ENCODE measurements around the gene MDN1. TPM values are rescaled to one million over a fixed set of nuclear protein-coding genes. Genes with fewer than 3 reads are reported as not detected.
"Not testable (repeated sequence)": the region's sequence is repeated elsewhere in the genome, so short reads cannot be mapped to it uniquely, and the experiment has no call there.

MDN1 gene
- total RNA-seq, 1 donor from 2014 or later, result 55.0 TPM

- ATAC-seq; DNase-seq (ENCODE audit: low spot score); intact Hi-C loops (cut with DNase I): not testable (repeated sequence)
These were observed 8.9 kb upstream of the MDN1 start for GRCh38 chr6:89828475-89828987.

GRCh38 chr6:89826029-89826528 is 6.5 kb upstream of the MDN1 start:
- no peak for DNase-seq (ENCODE audit: low spot score)

GRCh38 chr6:89818977-89819335 is 638 bp downstream of the MDN1 start:
- no peak for DNase-seq (ENCODE audit: low spot score)
- intact Hi-C loops (cut with DNase I), result no loop called here
- ATAC-seq, result peak; percentile 12

More at GRCh38 chr6:89826029-89826528, 6.5 kb upstream of the MDN1 start:
- no peak for ATAC-seq
- intact Hi-C loops (cut with DNase I), result no loop called here

- ATAC-seq (no peak), DNase-seq (ENCODE audit: low spot score) (no peak)
- intact Hi-C loops (cut with DNase I), result no loop called here
These were observed 2.1 kb downstream of the MDN1 start for GRCh38 chr6:89817481-89817880.

- DNase-seq (ENCODE audit: low spot score); intact Hi-C loops (cut with DNase I); ATAC-seq: not testable (repeated sequence)
These were observed 6.2 kb downstream of the MDN1 start for GRCh38 chr6:89813422-89813821.

GRCh38 chr6:89807581-89807980 is 12.0 kb downstream of the MDN1 start:
- intact Hi-C loops (cut with DNase I), result no loop called here
- DNase-seq (ENCODE audit: low spot score), result no peak

GRCh38 chr6:89805814-89806371 is 13.7 kb downstream of the MDN1 start:
- DNase-seq (ENCODE audit: low spot score), result no peak
- ATAC-seq, result no peak
- intact Hi-C loops (cut with DNase I), result no loop called here

More at GRCh38 chr6:89807581-89807980, 12.0 kb downstream of the MDN1 start:
- no peak for ATAC-seq

GRCh38 chr6:89803271-89803670 is 16.3 kb downstream of the MDN1 start:
- intact Hi-C loops (cut with DNase I), result no loop called here
- ATAC-seq (no peak), DNase-seq (ENCODE audit: low spot score) (no peak)

- DNase-seq (ENCODE audit: low spot score), result no peak
- intact Hi-C loops (cut with DNase I), result no loop called here
- no peak for ATAC-seq
These were observed 19.8 kb downstream of the MDN1 start for GRCh38 chr6:89799756-89800155.

GRCh38 chr6:89799096-89799495 is 20.5 kb downstream of the MDN1 start:
- DNase-seq (ENCODE audit: low spot score) (no peak), ATAC-seq (no peak)
- intact Hi-C loops (cut with DNase I), result no loop called here

GRCh38 chr6:89797317-89797716 is 22.3 kb downstream of the MDN1 start:
- intact Hi-C loops (cut with DNase I), result no loop called here
- DNase-seq (ENCODE audit: low spot score) (no peak), ATAC-seq (no peak)

- intact Hi-C loops (cut with DNase I), result no loop called here
These were observed 25.3 kb downstream of the MDN1 start for GRCh38 chr6:89794324-89794723.

GRCh38 chr6:89793586-89793985 is 26.0 kb downstream of the MDN1 start:
- DNase-seq (ENCODE audit: low spot score) (no peak), ATAC-seq (no peak)
- intact Hi-C loops (cut with DNase I), result no loop called here

More at GRCh38 chr6:89794324-89794723, 25.3 kb downstream of the MDN1 start:
- no peak for ATAC-seq
- no peak for DNase-seq (ENCODE audit: low spot score)

- intact Hi-C loops (cut with DNase I), result no loop called here
- no peak for ATAC-seq
- DNase-seq (ENCODE audit: low spot score), result no peak
These were observed 26.7 kb downstream of the MDN1 start for GRCh38 chr6:89792881-89793280.

- intact Hi-C loops (cut with DNase I), result no loop called here
- ATAC-seq (no peak), DNase-seq (ENCODE audit: low spot score) (no peak)
These were observed 29.2 kb downstream of the MDN1 start for GRCh38 chr6:89790403-89790802.

GRCh38 chr6:89789980-89790379 is 29.6 kb downstream of the MDN1 start:
- ATAC-seq (no peak), DNase-seq (ENCODE audit: low spot score) (no peak)
- intact Hi-C loops (cut with DNase I), result no loop called here

- intact Hi-C loops (cut with DNase I), result no loop called here
- ATAC-seq, result no peak
- DNase-seq (ENCODE audit: low spot score), result no peak
These were observed 31.8 kb downstream of the MDN1 start for GRCh38 chr6:89787660-89788328.

GRCh38 chr6:89786970-89787369 is 32.6 kb downstream of the MDN1 start:
- ATAC-seq, result no peak
- no peak for DNase-seq (ENCODE audit: low spot score)
- intact Hi-C loops (cut with DNase I), result no loop called here

GRCh38 chr6:89784838-89785237 is 34.8 kb downstream of the MDN1 start:
- ATAC-seq (no peak), DNase-seq (ENCODE audit: low spot score) (no peak)
- intact Hi-C loops (cut with DNase I), result no loop called here

GRCh38 chr6:89783293-89783692 is 36.3 kb downstream of the MDN1 start:
- intact Hi-C loops (cut with DNase I); DNase-seq (ENCODE audit: low spot score); ATAC-seq: not testable (repeated sequence)

All from sciatic nerve (tissue), 2 donors.